Right hindlimb (tissue), 1 donor: ENCODE results near the gene PLA2G2C.
"Not testable (repeated sequence)": the region's sequence is repeated elsewhere in the genome, so short reads cannot be mapped to it uniquely, and the experiment has no call there.

Source experiments
- DNase-seq: peaks from one replicate; pipeline ENCODE4 v3.0.0-alpha.2; 2018

The PLA2G2C gene

GRCh38 chr1:20185834-20186782 is at the start of gene PLA2G2C, which contains the start of gene UBXN10:
TSS of gene PLA2G2C (minus strand) at chr1:20186518. CDS start at chr1:20177363, 9,155 bp downstream.
TSS of gene UBXN10 (plus strand) at chr1:20186096. CDS start at chr1:20190562, 4,466 bp downstream.
- DNase-seq, result peak; percentile 66

- no peak for DNase-seq
Measured at GRCh38 chr1:20234788-20235535, 48.6 kb upstream of the PLA2G2C start.

GRCh38 chr1:20233866-20234265 is 47.5 kb upstream of the PLA2G2C start:
- peak; percentile 36 for DNase-seq

GRCh38 chr1:20233394-20233793 is 47.1 kb upstream of the PLA2G2C start:
- no peak for DNase-seq

GRCh38 chr1:20232564-20232963 is 46.2 kb upstream of the PLA2G2C start:
- DNase-seq, result not testable (repeated sequence)

GRCh38 chr1:20229171-20229570 is 42.9 kb upstream of the PLA2G2C start:
- DNase-seq, result no peak

GRCh38 chr1:20228314-20228825 is 42.1 kb upstream of the PLA2G2C start:
- no peak for DNase-seq

- no peak for DNase-seq
Measured at GRCh38 chr1:20227704-20228103, 41.4 kb upstream of the PLA2G2C start.

- no peak for DNase-seq
Measured at GRCh38 chr1:20224546-20224945, 38.2 kb upstream of the PLA2G2C start.

GRCh38 chr1:20223551-20224419 is 37.5 kb upstream of the PLA2G2C start:
- no peak for DNase-seq

GRCh38 chr1:20223106-20223505 is 36.8 kb upstream of the PLA2G2C start:
- no peak for DNase-seq

GRCh38 chr1:20220036-20220435 is 33.7 kb upstream of the PLA2G2C start:
- no peak for DNase-seq

- not testable (repeated sequence) for DNase-seq
Measured at GRCh38 chr1:20219053-20219452, 32.7 kb upstream of the PLA2G2C start.

GRCh38 chr1:20216574-20216973 is 30.3 kb upstream of the PLA2G2C start:
- DNase-seq, result no peak

GRCh38 chr1:20215716-20216115 is 29.4 kb upstream of the PLA2G2C start:
- DNase-seq, result no peak

- peak; percentile 36 for DNase-seq
Measured at GRCh38 chr1:20212685-20213331, 26.5 kb upstream of the PLA2G2C start.

GRCh38 chr1:20212085-20212684 is 25.9 kb upstream of the PLA2G2C start:
- no peak for DNase-seq

- no peak for DNase-seq
Measured at GRCh38 chr1:20211511-20211931, 25.2 kb upstream of the PLA2G2C start.

GRCh38 chr1:20210736-20211460 is 24.6 kb upstream of the PLA2G2C start:
- DNase-seq, result no peak

GRCh38 chr1:20209471-20209870 is 23.2 kb upstream of the PLA2G2C start:
- no peak for DNase-seq

GRCh38 chr1:20207546-20207945 is 21.2 kb upstream of the PLA2G2C start:
- no peak for DNase-seq
